ENCODE data around the gene LTBP1.
"Not testable (repeated sequence)": the region's sequence is repeated elsewhere in the genome, so short reads cannot be mapped to it uniquely, and the experiment has no call there.

LTBP1 gene, protein sequence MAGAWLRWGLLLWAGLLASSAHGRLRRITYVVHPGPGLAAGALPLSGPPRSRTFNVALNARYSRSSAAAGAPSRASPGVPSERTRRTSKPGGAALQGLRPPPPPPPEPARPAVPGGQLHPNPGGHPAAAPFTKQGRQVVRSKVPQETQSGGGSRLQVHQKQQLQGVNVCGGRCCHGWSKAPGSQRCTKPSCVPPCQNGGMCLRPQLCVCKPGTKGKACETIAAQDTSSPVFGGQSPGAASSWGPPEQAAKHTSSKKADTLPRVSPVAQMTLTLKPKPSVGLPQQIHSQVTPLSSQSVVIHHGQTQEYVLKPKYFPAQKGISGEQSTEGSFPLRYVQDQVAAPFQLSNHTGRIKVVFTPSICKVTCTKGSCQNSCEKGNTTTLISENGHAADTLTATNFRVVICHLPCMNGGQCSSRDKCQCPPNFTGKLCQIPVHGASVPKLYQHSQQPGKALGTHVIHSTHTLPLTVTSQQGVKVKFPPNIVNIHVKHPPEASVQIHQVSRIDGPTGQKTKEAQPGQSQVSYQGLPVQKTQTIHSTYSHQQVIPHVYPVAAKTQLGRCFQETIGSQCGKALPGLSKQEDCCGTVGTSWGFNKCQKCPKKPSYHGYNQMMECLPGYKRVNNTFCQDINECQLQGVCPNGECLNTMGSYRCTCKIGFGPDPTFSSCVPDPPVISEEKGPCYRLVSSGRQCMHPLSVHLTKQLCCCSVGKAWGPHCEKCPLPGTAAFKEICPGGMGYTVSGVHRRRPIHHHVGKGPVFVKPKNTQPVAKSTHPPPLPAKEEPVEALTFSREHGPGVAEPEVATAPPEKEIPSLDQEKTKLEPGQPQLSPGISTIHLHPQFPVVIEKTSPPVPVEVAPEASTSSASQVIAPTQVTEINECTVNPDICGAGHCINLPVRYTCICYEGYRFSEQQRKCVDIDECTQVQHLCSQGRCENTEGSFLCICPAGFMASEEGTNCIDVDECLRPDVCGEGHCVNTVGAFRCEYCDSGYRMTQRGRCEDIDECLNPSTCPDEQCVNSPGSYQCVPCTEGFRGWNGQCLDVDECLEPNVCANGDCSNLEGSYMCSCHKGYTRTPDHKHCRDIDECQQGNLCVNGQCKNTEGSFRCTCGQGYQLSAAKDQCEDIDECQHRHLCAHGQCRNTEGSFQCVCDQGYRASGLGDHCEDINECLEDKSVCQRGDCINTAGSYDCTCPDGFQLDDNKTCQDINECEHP (N-terminal part only)

GRCh38 chr2:32946314-32947075, at the start of gene LTBP1:
Gene LTBP1, plus strand, starts transcription at chr2:32946953. Its CDS starts 372 bp downstream, at chr2:32947325.
- FAIRE-seq: peak; percentile 51
- DNase-seq (ENCODE audit: extremely low spot score, insufficient read length, low read depth): peak; percentile 29

GRCh38 chr2:32900246-32900973, 46.3 kb upstream of the LTBP1 start:
- no peak for FAIRE-seq
- DNase-seq (ENCODE audit: extremely low spot score, insufficient read length, low read depth): no peak

- FAIRE-seq: no peak
These were observed 45.4 kb upstream of the LTBP1 start for GRCh38 chr2:32901313-32901712.

GRCh38 chr2:32902174-32902573, 44.6 kb upstream of the LTBP1 start:
- no peak for FAIRE-seq
- no peak for DNase-seq (ENCODE audit: extremely low spot score, insufficient read length, low read depth)

More at GRCh38 chr2:32901313-32901712, 45.4 kb upstream of the LTBP1 start:
- DNase-seq (ENCODE audit: extremely low spot score, insufficient read length, low read depth): no peak

DNA sequence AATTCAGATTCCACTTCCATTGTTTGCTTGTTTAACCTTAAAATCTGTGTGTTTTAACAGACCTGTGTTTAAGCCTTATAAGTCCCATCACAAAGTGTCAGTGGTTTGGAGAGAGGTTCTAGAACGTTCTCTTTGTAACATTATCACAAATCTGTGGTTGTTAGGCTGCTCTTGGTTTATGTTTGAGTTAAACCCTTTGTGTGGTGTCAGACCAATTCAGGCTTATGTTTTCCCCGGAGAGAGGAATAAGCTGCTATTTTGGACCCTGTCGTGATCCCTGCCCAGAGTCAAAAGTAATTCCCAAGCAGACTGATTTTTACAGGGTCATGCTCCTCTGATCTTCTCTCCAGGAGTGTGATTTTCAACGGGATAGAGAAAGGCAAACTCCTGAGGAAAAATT, 43.8 kb upstream of the LTBP1 start:
- no peak for FAIRE-seq
- DNase-seq (ENCODE audit: extremely low spot score, insufficient read length, low read depth): no peak

GRCh38 chr2:32904074-32904473, 42.7 kb upstream of the LTBP1 start:
- FAIRE-seq (no peak), DNase-seq (ENCODE audit: extremely low spot score, insufficient read length, low read depth) (no peak)

GRCh38 chr2:32904751-32905150, 42.0 kb upstream of the LTBP1 start:
- FAIRE-seq: no peak
- no peak for DNase-seq (ENCODE audit: extremely low spot score, insufficient read length, low read depth)

- no peak for DNase-seq (ENCODE audit: extremely low spot score, insufficient read length, low read depth)
- no peak for FAIRE-seq
These were observed 41.5 kb upstream of the LTBP1 start for GRCh38 chr2:32905270-32905669.

GRCh38 chr2:32910883-32911598, 35.7 kb upstream of the LTBP1 start:
- FAIRE-seq: peak; percentile 77

DNA sequence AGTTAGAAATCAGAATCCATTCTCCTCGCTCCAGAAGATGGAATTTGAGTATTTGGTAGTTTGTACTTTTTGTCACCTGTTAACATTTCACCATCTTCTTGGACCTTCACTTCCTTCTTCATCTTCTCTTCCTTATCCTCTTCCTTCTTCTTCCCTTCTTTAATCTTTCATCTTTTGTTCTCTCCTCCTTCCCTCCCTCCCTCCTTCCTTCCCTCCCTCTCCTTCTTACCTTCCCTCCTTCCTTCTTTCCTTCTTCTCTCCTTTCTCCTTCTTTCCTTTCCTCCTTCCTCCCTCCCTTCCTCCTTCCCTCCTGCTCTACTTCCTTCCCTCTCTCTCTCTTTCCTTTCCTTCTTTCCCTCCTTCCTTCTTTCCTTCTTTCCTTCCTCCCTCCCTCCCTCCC, 31.1 kb upstream of the LTBP1 start:
- no peak for FAIRE-seq
- DNase-seq (ENCODE audit: extremely low spot score, insufficient read length, low read depth): no peak

More at GRCh38 chr2:32910883-32911598, 35.7 kb upstream of the LTBP1 start:
- peak; percentile 9 for DNase-seq (ENCODE audit: extremely low spot score, insufficient read length, low read depth)

DNA sequence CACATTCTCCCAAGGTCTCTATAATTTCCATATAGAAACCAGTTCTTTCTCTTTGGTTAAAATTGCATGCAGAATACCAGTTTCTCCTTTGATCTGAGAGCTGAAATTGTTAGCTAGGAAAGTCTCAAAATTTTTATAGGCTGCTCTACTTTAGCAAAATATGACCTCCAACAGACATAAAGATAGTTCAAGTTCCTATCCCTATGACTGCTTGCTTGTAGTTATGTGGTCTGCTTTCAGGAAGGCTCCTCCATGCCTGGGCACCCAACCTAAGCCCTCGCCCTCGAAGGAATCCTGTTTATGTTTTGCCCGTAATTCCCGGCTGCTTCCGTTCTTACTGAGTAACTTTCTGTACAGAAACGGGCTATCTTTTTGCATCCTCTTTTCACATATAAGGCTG, 28.0 kb upstream of the LTBP1 start:
- FAIRE-seq (no peak), DNase-seq (ENCODE audit: extremely low spot score, insufficient read length, low read depth) (no peak)

- FAIRE-seq; DNase-seq (ENCODE audit: extremely low spot score, insufficient read length, low read depth): not testable (repeated sequence)
These were observed 26.9 kb upstream of the LTBP1 start for GRCh38 chr2:32919901-32920300.

DNA sequence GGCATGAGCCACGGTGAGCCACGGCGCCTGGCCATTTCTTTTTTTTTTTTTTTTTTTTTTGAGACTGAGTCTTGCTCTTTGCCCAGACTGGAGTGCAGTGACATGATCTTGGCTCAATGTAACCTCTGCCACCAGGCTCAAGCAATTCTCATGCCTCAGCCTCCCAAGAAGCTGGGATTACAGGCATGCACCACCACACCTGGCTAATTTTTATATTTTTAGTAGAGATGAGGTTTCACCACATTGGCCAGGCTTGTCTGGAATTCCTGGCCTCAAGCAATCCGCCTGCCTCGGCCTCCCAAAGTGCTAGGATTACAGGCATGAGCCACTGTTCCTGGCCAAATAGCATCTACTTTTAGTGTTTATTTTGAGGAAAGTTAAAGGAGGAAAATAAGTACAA, 25.3 kb upstream of the LTBP1 start:
- not testable (repeated sequence) for FAIRE-seq; DNase-seq (ENCODE audit: extremely low spot score, insufficient read length, low read depth)

DNA sequence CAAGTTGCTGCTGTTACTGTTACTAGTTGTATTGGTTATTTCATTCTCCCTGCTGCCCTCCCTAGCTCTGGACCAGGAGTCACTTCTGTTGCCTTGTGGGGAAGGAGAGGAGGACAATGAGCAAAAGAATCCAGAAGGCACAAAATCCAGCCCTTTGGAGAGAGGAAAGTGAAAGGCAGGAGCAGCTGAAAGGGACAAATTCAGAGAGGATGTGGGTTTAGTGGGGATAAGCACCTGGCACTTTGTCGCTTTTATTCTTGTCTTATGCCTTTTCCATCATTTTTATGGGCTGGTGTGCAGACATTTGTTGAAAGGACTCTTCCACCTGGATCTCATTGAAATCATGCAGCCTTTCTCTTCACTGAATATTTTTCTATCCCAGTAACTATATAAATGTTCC, 24.3 kb upstream of the LTBP1 start:
- DNase-seq (ENCODE audit: extremely low spot score, insufficient read length, low read depth) (no peak), FAIRE-seq (no peak)

- FAIRE-seq: no peak
- no peak for DNase-seq (ENCODE audit: extremely low spot score, insufficient read length, low read depth)
These were observed 23.6 kb upstream of the LTBP1 start for GRCh38 chr2:32923109-32923508.

DNA sequence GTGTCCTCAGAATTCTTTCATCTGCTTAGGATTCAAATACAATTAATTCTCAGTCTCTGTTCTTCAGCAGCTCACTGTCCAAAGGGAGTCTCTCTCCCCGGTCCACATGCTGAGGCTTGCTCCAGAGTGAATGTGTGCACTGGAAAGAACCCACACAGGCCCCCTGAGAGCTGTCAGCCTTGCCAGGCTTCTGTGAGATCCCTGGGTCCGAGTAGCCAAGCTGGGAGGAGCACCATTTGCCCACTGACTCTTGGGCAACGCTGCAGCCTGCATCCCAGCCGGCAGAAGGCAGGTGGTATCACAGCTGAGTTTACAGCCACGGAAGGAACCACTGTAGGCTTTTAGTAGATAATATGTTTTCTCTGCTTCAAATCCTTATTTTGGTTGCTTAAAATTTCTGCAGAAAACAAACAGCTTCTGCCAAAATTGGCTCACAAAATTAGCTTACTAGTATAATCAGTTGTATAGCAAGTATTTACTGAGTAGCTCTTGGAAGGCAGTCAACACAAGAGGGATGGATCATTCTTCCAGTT, 21.4 kb upstream of the LTBP1 start:
- no peak for FAIRE-seq

DNA sequence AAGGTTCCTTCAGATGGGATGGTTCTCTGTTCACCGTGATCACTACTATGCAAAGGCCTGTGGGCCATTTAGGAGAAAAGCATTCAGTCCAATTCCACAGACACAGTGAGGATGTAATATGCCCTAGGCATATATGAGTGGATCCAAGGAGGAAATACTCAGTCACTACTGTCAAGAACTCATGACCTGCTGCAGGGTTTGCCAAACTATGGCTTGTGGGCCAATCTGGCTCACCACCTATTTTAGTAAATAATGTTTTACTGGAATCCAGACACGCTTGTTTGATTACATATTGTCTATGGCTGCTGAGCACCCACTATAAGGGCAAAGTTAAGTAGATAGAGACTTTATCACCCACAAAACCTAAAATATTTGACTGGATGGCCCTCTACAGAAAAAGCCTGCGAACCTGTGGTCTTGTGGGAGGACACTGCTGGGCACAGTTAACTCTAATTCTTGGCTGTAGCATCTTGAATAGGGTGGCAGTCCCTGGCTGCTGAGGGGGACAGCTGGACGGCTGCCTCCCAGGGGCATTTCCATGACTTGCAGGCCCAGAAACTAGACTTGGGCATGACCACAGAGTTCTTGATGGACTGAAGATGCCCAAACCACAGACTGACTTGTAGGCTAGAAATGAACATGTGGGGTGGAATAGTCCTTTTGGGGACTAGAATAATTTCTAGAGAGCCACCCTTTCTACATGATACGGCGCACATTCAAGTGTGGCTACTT, 20.6 kb upstream of the LTBP1 start:
- no peak for DNase-seq (ENCODE audit: extremely low spot score, insufficient read length, low read depth)
- no peak for FAIRE-seq

More for the DNA sequence above, 21.4 kb upstream of the LTBP1 start:
- DNase-seq (ENCODE audit: extremely low spot score, insufficient read length, low read depth): no peak

Data from GM18507 (cell line).